NCI-H69 (cell line): ENCODE results near the gene NLK.
A peak's percentile ranks its signal among the peaks of the same experiment; 100 is the strongest.
"Not testable (repeated sequence)": the region's sequence is repeated elsewhere in the genome, so short reads cannot be mapped to it uniquely, and the experiment has no call there.

Experiments used
- DNase-seq: peaks from one replicate; lab custom pipeline; 2025; lab: John Stamatoyannopoulos, UW

NLK gene

DNA sequence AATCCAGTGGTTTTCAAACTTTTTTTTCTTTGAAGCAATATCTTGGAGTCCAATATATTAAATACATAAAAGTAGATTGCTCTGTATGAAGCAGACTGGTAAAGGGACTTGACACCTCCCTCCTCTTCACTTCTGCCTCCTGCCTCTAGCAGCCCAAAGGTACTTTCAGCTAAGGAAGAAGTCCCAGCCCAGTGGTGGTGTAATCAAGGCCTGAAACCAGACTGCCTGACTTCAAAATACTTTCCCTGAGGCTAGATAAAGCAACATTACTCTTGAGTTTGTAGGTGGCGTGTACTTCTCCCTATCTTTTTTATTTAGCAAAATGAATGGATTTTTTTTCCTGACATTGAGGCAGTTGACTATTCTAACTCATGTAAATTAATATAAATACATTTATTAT lies 154.2 kb downstream of the NLK start:
- DNase-seq: no peak

DNA sequence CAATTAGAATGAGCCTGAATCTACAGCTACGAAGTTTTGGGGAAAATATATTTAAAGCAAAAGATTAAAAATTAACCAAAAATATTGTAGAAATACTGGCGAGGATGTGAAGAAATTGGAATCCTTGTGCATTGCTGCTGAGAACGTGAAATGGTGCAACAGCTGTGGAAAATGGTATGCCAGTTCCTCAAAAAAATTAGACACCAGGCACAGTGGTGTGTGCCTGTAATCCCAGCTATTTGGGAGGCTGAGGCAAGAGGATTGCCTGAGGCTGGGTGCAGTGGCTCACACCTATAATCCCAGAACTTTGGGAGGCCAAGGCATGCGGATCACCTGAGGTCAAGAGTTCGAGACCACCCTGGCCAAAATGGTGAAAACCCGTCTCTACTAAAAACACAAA lies 156.6 kb downstream of the NLK start:
- DNase-seq: no peak

DNA sequence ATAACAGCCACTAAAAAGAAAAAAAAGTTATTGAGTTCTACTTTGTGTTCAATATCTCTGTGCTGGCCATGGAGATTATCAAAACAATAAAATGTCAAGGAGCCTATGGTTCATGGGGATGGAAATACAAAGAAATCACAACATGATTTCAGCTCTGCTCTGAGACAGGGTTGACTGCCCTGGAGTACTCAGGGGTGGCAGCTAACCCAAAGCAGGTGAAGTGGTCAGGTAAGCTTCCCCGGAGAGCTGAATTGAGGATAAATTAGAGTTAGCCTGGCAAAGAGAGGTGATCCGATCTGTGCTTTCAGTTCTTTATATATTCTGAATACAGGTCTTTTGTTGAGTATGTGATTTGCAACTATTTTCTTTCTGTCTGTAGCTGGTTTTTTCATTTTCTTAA lies 157.3 kb downstream of the NLK start:
- no peak for DNase-seq

GRCh38 chr17:28201315-28201714 lies 158.8 kb downstream of the NLK start:
- no peak for DNase-seq

DNA sequence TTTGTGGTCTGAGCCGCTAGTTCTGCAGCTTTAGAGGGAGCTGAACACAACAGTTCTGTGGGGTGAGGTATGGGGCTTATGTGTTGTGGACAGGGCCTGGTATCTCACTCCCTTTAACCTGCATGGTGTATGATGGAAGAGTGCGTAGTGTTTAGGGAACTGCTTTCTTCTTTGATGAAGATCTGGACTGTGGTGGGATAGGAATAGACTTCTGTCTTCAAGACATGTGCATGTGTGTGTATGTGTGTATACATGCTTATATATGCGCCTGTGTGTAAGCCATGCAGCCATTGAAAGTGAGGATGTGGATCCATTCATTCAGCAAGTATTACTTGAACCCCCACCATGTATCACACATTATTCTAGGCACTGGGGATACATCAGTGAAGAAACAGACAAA lies 161.8 kb downstream of the NLK start:
- DNase-seq: no peak

DNA sequence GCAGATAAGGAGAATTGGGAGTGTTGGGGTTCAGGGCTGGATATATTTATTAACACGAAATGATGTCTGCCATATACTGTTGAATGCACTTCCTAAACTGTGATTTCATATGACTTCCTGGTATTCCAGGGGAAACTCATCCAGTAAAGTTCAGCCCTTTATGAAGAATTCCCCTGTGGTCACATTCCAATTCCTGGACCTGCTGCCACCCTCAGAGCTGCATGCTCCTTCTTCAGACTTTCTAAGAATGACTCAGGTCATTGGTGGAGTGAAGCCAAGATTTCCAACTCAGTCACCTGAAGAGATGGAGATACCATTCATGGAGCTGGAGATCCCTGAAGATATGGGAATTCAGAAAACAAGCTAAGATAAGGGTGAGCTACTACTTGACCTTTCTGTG lies 162.3 kb downstream of the NLK start:
- DNase-seq: no peak

DNA sequence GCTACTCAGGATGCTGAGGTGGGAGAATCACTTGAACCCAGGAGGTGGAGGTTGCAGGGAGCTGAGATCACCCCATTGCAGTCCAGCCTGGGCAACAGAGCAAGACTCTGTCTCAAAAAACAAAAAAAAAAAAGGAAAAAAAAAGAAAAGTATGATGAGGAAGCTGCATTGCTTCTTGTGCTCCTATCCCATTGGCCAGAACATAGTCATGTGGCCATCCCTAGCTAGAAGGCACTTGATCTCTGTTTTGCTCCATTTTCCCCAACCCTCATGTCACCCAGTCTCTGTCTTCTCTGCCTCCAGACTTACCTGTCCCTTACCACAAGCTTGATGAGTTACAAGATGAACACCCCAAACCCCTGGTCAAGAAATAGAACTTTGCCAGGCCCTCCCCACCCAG lies 163.8 kb downstream of the NLK start:
- DNase-seq: no peak

- DNase-seq: no peak
Observed at GRCh38 chr17:28211811-28212210, 169.3 kb downstream of the NLK start.

GRCh38 chr17:28213578-28213977 lies 171.1 kb downstream of the NLK start:
- DNase-seq: not testable (repeated sequence)

- DNase-seq: peak; percentile 50
Observed at GRCh38 chr17:28216052-28216451, 173.6 kb downstream of the NLK start.

GRCh38 chr17:28216528-28216927 lies 174.1 kb downstream of the NLK start:
- DNase-seq: peak; percentile 31

DNA sequence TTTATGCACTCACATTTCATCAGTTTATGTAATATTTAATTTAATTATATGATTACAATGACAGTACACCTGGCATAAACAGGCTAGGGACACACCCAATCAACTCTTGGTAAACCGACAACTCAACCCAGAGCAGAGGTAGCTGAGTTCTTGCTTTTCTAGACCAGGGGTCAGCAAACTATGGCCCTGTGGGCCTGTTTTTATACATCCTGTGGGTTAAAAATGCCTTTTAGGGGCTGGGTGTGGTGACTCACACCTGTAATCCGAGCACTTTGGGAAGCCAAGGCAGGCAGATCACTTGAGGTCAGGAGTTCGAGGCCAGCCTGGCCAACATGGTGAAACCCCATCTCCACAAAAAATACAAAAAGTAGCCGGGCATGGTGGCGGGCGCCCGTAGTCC lies 177.3 kb downstream of the NLK start:
- DNase-seq: no peak

DNA sequence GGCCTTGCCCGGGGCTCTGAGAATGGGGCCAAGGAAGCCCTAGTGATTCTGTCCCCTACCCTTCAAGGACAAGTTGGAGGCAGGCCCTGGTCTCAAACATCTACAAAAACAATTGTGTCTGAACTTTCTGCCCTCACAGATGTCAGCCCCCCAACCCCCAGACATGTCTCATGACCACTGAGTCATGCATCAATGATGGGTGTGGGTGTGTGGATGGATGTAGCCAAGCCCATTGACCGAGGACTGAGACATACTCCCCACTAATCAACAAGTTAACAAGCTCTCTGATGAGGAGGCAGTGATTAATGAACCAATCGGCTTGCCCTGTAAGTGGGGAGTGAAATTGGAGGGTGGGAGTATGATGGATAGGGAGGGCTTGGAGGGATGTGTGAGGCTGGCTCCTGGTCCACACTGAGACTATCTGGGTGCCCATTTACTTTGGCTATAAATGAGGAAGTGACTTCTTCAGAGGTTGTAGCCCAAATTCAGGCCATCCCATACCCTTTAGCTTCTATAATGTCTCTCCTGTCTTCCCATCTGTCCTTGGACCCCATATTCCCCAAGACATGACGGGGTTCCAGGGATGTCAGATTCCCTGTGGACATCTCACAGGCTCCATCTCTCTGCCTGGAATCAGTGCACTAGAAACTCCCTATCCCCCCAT lies 179.4 kb downstream of the NLK start:
- DNase-seq: no peak

- DNase-seq: no peak
Observed at GRCh38 chr17:28225271-28225670, 182.8 kb downstream of the NLK start.

GRCh38 chr17:28225867-28226266 lies 183.4 kb downstream of the NLK start:
- DNase-seq: no peak

DNA sequence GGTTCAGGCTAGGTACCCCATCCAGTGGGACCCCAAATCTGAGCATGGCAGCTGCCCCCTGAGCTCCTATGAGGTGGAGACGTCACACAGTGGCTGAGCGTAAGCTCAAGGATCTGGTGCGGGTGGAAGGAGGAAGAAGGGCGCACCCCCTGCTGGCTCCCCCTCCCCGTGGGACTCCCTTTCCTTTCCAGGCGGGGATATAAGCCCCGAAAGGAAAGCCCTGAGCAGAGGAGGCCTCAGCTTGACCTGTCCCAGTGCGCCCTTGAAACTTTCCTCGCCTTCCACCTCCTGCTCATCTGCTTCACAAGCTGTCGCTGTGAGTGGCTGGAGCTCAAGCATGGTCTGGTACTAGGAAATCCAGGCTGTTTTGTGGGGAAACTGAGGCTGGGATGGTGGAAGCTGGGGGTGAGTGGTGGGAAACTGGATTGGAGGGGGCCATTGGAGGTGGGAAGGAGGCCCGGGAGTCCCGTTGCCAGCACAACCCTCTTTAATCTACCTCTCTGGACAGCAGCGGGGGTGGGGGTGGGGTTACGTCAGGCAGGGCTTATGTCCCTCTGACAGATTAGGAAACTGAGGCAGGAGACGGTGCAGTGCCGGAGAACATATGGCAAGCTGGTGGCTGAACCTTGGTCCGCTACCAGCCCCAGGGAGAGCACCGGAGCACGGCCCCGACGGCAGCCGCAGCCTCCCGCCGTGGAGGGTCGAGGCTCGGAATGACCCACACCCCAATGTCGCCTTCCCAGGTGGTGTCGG lies 184.3 kb downstream of the NLK start:
- no peak for DNase-seq

DNA sequence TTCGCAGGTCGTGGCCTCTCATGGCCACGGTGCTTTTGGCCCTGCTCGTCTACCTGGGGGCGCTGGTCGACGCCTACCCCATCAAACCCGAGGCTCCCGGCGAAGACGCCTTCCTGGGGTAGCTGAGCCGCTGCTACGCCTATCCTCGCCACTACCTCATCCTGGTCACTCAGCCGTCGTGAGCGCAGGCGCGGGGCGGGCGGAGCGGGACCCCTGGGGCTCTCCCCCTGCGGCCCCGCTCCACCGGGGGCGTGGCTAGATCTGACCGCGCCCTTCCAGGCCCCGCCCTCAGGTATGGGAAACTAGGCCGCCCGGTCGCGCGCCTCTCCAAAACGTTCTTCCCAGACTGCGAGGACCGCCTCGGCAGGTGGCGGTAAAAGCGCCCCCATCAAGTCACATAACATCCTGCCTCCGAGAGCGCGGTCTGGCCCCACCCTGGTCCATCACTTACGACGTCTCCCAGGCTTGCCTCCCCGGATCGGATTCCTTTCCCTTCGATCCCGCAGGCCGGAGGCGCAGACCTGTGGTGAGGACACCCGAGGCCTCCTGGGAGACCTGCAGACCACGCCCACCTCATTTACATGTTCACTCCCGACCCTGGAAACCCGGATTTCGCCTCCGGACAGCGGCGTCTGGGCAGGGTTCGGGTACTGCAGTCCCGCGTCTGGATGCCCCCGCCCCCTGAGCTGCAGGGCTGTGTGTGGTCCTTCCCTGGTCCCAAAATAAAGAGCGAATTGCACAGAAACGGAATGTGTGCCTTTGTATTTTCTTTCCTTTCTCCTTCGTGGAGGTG lies 185.0 kb downstream of the NLK start:
- peak; percentile 98 for DNase-seq

DNA sequence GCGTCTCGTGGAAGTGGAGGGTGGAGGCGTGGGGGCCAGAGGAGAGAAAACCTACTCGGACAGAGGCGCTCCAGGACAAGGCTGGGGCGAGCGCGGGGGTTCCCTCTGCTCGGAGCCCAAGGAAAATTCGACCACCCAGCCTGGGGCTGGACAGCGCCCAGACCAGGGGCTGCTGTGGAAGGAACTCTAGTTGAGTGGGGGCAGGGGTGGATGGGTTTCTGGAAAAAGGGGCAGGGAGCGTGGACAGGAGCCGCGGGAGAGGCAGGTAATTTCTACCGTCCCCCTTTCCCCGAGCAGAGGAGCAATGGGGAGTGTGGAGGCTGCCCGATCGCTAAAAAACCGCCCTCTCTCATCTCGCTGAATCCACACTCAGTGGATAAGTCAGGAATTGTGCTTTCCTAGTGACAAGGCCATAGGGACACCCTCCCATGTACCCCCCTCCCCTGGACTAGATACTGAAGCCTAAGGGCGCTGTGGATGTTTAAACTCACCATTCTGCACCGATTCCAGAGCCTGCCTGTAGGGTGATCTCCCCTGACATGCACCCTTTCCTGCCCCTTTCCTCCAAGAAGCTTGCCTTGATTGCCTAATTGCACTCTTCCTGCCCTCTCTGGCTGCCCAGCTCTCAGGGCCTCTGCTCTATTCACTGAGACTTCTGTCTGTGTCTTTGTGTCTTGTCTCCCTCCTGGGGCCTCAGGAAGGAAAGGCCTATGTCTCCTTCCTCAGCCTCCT lies 185.8 kb downstream of the NLK start:
- DNase-seq: peak; percentile 70

DNA sequence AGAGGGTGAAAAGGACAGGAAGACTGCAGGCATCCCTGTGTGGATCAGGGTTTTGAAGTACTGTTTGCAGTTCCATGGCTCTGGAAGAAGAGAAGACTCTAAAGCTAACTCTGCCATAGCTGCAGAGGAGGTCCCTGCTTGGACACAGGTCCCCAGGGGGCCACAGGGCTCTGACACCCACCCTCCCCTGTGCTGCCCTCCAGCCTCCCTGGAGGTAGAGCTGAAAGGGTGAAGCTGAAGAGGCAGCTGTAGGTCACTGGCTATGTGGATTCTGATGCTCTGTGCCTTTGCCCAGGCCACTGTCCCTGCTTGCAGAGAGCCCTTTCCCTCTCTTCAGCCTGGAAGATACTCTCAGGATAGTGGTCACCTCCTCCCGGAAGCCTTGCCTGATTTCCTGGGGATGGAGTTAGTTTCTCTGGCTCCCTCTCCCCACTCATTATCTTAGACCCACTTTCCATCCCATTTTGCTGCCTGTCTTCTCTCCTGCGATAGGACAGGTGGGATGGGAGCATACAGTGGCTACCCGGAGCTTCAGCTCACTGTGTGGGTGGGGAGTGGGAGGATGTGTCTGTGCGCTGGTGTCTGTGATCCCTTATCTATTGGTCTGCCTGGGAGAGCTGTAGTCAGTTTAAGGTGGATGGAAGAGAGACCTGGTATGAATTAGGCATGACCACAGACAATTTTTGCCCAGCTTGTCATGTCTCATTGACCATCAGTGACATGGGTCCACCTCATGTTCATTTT lies 186.7 kb downstream of the NLK start:
- DNase-seq: no peak

DNA sequence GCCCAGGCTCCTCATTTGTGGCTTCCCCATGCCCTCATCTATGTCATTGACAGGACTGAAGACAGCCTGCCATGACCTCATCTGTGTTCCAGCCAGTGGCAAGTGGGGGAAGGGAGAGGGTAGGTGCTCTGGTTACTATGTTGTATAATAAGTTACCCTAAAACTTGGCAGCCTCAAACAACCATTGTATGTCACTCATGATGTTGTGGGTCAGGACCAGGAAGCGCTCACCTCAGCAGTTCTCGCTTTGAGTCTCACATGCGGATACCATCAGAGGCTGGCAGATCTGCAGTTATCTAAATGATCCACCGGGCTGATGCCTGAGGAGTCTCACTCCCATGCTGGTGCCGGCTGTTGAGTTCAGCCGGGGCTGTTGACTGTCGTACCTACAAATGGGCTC lies 187.5 kb downstream of the NLK start:
- peak; percentile 26 for DNase-seq

- DNase-seq: not testable (repeated sequence)
Observed at GRCh38 chr17:28230607-28231006, 188.1 kb downstream of the NLK start.

DNA sequence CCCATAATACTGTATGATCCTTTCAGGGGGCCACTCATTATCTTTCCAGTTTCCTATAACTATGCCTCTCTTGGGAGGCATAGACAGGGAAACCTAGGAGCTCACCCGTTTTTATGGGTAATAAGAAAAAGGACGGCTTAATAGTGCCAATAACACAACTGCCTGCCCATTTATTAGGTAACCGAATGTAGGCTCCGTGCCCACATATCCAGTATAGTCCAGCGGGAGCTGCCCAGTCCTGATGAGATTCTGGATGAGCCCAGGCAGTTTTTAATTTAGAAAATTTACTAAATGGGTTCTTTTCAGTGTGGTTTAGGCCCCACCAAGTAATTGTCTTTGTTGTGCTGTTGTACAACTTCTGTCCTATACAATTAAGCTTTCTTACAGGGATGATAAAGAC lies 189.1 kb downstream of the NLK start:
- not testable (repeated sequence) for DNase-seq
